Activated T-cell treated with anti-CD3 and anti-CD28 coated beads, Interleukin-2, amount 50 U/mL, for 4 hours (primary cell): ENCODE data around the gene PTPRA. TPM values are rescaled to one million over a fixed set of nuclear protein-coding genes. Genes with fewer than 3 reads are reported as not detected.

ENCODE experiments used
- ATAC-seq, 2 donors: fragments of 200-7000 bp; cut with Tn5 transposase; one replicate each; pipeline ENCODE4 v1.10.0; 2021
- DNase-seq: peaks from one replicate; pipeline ENCODE4 v3.0.0-alpha.2; 2020
- H3K27me3 Mint-ChIP-seq: one replicate; pipeline ENCODE4 v1.8.0; 2021; ENCODE audit warnings: low read depth, mixed read lengths
- H3K36me3 Mint-ChIP-seq: one replicate; pipeline ENCODE4 v1.8.0; 2022; ENCODE audit warnings: mixed read lengths; ENCODE audit not compliant: insufficient read depth
- H3K4me1 Mint-ChIP-seq: one replicate; pipeline ENCODE4 v1.8.0; 2021; ENCODE audit warnings: low read depth, mixed read lengths
- H3K4me3 Mint-ChIP-seq: one replicate; pipeline ENCODE4 v1.8.0; 2021; ENCODE audit warnings: mild to moderate bottlenecking, moderate library complexity, mixed read lengths
- H3K9me3 Mint-ChIP-seq: one replicate; pipeline ENCODE4 v1.8.0; 2021; ENCODE audit warnings: mixed read lengths
- total RNA-seq, 3 donors: library from RNA; stranded (reverse); gene quantifications; one replicate each; pipeline ENCODE4 v1.2.1, GENCODE V29; 2021

Gene PTPRA
- total RNA-seq, 3 donors from 2014 or later: 28.2 to 34.5 (median 32.3) TPM

DNA sequence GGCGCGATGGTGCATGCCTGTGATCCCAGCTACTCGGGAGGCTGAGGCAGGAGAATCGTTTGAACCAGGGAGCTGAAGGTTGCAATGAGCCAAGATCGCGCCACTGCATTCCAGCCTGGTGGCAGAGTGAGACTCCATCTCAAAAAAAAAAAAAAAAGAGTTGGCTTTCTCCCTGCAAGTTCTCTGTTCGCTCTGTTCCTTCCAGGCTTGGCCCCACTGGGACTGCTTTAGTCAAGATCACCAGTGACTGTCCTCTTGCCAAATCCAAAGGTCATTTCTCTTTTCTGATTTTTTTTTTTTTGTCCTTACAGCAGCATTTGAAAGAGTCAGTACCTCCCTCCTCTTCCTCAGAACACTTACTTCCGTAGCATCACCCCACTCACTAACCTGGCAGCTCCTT, 159.3 kb downstream of the PTPRA start:
- Mint-ChIP-seq H3K9me3 (no peaks in the 10 kb centered on the region), H3K36me3 (peaks cover 22% of the 10 kb centered on the region), H3K27me3 (no peaks in the 10 kb centered on the region), H3K4me3 (no peak overlapping the region), H3K4me1 (no peaks in the 10 kb centered on the region)
- ATAC-seq (no peak), DNase-seq (no peak)

GRCh38 chr20:3037654-3038053, 164.4 kb downstream of the PTPRA start:
- no peak for DNase-seq
- ATAC-seq: no peak
- H3K9me3 Mint-ChIP-seq: no peaks in the 10 kb centered on the region
- no peaks in the 10 kb centered on the region for H3K27me3 Mint-ChIP-seq
- peaks cover 29% of the 10 kb centered on the region for H3K36me3 Mint-ChIP-seq
- peaks cover 2% of the 10 kb centered on the region for H3K4me1 Mint-ChIP-seq
- no peak overlapping the region for H3K4me3 Mint-ChIP-seq

DNA sequence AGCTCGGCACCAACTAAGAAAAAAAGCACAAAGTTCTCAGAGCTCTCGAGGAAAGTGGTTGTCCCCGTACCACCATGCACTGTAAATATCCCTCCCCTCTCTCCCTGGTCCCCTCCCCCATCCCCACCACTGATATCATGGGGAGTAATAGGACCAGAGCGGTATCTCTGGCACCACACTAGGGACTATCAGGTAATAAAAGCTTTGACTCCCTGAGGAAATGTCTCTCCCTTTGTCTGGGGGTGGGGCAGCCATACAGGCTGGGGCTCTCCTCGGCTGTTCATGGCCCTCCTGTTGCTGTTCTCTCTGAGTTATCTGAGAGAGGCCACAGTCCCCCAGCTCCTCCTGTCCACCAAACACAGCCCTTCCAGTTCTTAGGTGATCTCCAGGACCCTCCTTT, 165.2 kb downstream of the PTPRA start:
- ATAC-seq (no peak), DNase-seq (no peak)
- Mint-ChIP-seq H3K36me3 (peaks cover 29% of the 10 kb centered on the region), H3K27me3 (no peaks in the 10 kb centered on the region), H3K4me1 (peaks cover 2% of the 10 kb centered on the region), H3K4me3 (no peak overlapping the region), H3K9me3 (no peaks in the 10 kb centered on the region)

DNA sequence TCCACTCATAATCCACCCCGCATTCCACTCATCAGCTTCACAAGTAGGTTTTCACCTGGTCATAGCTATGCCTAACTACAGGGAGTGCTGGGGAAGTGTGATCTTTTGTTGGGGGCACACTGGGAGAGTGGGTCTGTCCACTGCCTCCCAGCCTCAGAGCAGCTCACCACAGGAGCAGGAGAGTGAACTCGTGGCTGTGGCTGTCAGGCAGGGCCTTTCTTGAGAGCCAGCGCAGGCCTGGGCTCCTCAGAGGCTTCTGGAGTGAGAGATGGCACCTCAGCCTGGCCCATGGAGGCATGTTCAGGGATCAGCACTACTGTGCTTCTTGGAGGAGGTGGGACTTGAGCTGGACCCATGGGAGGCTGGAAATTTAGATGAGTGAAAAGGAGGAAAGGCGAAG, 166.1 kb downstream of the PTPRA start:
- Mint-ChIP-seq H3K27me3 (no peaks in the 10 kb centered on the region), H3K4me1 (peaks cover 2% of the 10 kb centered on the region), H3K36me3 (peaks cover 29% of the 10 kb centered on the region), H3K4me3 (no peak overlapping the region), H3K9me3 (no peaks in the 10 kb centered on the region)
- DNase-seq: no peak
- ATAC-seq: no peak

- peaks cover 5% of the 10 kb centered on the region for H3K4me1 Mint-ChIP-seq
- H3K9me3 Mint-ChIP-seq: no peaks in the 10 kb centered on the region
- H3K36me3 Mint-ChIP-seq: peaks cover 25% of the 10 kb centered on the region
- no peaks in the 10 kb centered on the region for H3K27me3 Mint-ChIP-seq
- H3K4me3 Mint-ChIP-seq: no peak overlapping the region
- ATAC-seq (no peak), DNase-seq (no peak)
These were observed 166.8 kb downstream of the PTPRA start for GRCh38 chr20:3040086-3040485.

DNA sequence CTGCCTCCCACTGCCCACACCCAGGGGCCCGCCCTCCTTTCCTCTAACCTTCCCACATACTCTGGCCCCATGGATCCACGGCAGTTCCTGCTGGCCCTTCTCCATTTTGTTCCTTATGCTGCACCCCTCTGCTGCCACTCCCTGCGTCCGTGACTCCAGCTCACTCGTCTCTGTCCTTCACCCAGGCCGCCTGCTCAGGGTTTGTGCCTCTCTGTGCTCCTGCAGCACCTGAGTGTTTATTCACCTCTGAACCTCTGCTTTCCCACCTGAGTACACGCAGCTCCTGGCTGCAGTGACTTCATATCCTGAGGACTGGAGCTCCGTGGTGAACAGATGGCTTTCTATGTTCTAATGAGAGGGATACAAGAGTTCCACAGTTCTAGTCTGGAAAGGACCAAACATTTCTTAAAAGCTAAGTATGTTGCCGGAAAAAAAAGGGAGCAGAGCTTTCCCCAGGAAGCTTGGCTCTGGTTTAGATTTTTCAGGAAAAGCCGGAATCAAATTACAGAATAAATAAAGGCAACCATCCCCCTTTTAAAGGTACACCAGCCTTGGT, 168.7 kb downstream of the PTPRA start:
- no peak for DNase-seq
- Mint-ChIP-seq H3K36me3 (peaks cover 17% of the 10 kb centered on the region), H3K9me3 (no peaks in the 10 kb centered on the region), H3K4me3 (no peak overlapping the region), H3K27me3 (no peaks in the 10 kb centered on the region), H3K4me1 (peaks cover 12% of the 10 kb centered on the region)
- ATAC-seq: no peak

DNA sequence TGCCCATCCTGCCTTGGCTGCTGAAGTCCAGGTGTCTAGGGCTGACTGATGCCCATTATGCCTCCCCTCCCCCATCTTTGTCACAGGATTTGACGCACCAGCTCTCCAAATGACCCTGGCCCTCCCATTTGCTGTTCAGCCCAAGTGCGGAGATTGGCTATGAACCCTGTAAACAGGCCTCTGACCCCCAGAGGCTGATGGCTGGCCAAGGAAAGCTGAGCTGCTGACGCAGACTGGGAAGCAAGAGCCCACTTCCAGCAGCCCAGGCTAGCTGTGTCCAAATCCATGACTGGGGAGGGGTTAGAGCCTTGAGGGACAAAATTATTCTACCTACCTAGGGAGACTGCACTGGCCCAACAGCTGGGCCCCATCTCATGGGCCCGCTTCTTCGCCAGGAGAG, 169.3 kb downstream of the PTPRA start:
- Mint-ChIP-seq H3K36me3 (peaks cover 18% of the 10 kb centered on the region), H3K4me3 (no peak overlapping the region), H3K9me3 (no peaks in the 10 kb centered on the region), H3K27me3 (no peaks in the 10 kb centered on the region), H3K4me1 (peaks cover 14% of the 10 kb centered on the region)
- no peak for DNase-seq
- ATAC-seq: no peak

GRCh38 chr20:3043322-3043721, 170.0 kb downstream of the PTPRA start, which contains the start of gene GNRH2:
TSS of gene GNRH2 (plus strand) at chr20:3043622. CDS start at chr20:3044415, 793 bp downstream.
- Mint-ChIP-seq H3K4me3 (peak within 1 kb of the TSS; percentile 90), H3K4me1 (peaks cover 17% of the 10 kb centered on the region), H3K9me3 (no peaks in the 10 kb centered on the region), H3K36me3 (peaks cover 18% of the 10 kb centered on the region), H3K27me3 (no peaks in the 10 kb centered on the region)
- ATAC-seq (no peak), DNase-seq (no peak)

DNA sequence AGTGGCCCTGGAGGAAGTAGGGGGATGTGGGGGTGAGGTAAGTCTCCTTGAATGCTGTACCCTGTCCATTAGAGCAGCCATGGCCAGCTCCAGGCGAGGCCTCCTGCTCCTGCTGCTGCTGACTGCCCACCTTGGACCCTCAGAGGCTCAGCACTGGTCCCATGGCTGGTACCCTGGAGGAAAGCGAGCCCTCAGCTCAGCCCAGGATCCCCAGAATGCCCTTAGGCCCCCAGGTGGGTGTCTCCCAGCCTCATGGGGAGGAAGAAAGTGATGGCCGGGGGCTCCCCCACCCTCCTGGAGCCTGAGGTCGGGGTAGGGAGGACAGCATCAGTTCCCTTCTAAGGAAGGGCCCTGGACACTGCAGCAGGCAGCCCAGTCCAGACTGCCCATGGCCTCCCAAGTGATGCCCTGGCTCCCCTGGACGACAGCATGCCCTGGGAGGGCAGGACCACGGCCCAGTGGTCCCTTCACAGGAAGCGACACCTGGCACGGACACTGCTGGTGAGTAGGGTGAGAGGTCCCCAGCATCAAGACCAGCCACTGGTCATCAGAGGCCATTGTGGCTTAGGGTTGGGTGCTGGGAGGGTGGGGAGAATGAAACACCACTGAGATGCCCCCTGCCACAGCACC, 171.2 kb downstream of the PTPRA start:
- Mint-ChIP-seq H3K36me3 (peaks cover 15% of the 10 kb centered on the region), H3K4me1 (peaks cover 18% of the 10 kb centered on the region), H3K9me3 (no peaks in the 10 kb centered on the region), H3K27me3 (no peaks in the 10 kb centered on the region), H3K4me3 (peak overlapping the region; percentile 90)
- DNase-seq (no peak), ATAC-seq (no peak)

- DNase-seq (peak; percentile 28), ATAC-seq (peak; percentile 38 to 46)
- H3K4me3 Mint-ChIP-seq: peak overlapping the region; percentile 90
- H3K27me3 Mint-ChIP-seq: no peaks in the 10 kb centered on the region
- H3K4me1 Mint-ChIP-seq: peaks cover 18% of the 10 kb centered on the region
- peaks cover 15% of the 10 kb centered on the region for H3K36me3 Mint-ChIP-seq
- H3K9me3 Mint-ChIP-seq: no peaks in the 10 kb centered on the region
These were observed 171.9 kb downstream of the PTPRA start for GRCh38 chr20:3045042-3045815.

DNA sequence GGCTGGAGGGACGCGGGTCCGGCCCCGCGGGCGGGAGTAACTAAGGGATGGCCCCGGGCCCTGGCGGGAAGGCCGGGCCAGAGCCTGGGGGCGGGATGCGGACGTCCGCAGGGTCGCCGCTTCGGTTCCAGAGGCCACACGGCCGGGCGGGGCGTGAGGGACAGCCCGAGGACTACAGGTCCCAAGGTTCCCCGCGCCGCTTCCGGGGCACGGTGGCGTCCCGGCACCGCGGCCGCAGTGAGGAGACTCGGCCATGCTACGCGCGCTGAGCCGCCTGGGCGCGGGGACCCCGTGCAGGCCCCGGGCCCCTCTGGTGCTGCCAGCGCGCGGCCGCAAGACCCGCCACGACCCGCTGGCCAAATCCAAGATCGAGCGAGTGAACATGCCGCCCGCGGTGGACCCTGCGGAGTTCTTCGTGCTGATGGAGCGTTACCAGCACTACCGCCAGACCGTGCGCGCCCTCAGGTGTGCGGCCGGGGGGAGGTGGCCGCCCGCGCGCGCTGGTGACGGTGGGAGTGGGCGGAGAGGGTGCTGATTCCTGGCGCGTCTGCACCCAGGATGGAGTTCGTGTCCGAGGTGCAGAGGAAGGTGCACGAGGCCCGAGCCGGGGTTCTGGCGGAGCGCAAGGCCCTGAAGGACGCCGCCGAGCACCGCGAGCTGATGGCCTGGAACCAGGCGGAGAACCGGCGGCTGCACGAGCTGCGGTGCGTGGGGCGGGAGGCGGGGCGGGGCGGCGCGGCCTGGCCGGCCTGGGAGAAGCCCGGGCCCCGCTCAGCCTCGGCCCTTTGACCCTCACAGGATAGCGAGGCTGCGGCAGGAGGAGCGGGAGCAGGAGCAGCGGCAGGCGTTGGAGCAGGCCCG, 172.8 kb downstream of the PTPRA start, which contains the start of gene MRPS26:
Gene MRPS26 (plus strand): TSS at position 237 of the 861 bp plus-strand sequence. CDS start 17 bp downstream, at position 254.
- Mint-ChIP-seq H3K9me3 (no peaks in the 10 kb centered on the region), H3K4me1 (peaks cover 15% of the 10 kb centered on the region), H3K36me3 (peaks cover 14% of the 10 kb centered on the region), H3K27me3 (no peaks in the 10 kb centered on the region), H3K4me3 (peak within 1 kb of the TSS; percentile 90)
- peak; percentile 96 to 97 for ATAC-seq
- peak; percentile 72 for DNase-seq

GRCh38 chr20:3046677-3047462, 173.6 kb downstream of the PTPRA start:
- Mint-ChIP-seq H3K4me1 (peaks cover 15% of the 10 kb centered on the region), H3K27me3 (no peaks in the 10 kb centered on the region), H3K4me3 (peak overlapping the region; percentile 90), H3K36me3 (peaks cover 14% of the 10 kb centered on the region), H3K9me3 (no peaks in the 10 kb centered on the region)
- DNase-seq (no peak), ATAC-seq (no peak)
